Raji (cell line): ENCODE data around the gene EXOSC10.

Experiments used
- POLR2A ChIP-seq: IDR thresholded peaks from 2 replicates; pipeline ENCODE4 v1.6.1; 2011; ENCODE audit warnings: low read depth, low read length, control low read depth; ENCODE audit not compliant: insufficient read depth

EXOSC10 gene

DNA sequence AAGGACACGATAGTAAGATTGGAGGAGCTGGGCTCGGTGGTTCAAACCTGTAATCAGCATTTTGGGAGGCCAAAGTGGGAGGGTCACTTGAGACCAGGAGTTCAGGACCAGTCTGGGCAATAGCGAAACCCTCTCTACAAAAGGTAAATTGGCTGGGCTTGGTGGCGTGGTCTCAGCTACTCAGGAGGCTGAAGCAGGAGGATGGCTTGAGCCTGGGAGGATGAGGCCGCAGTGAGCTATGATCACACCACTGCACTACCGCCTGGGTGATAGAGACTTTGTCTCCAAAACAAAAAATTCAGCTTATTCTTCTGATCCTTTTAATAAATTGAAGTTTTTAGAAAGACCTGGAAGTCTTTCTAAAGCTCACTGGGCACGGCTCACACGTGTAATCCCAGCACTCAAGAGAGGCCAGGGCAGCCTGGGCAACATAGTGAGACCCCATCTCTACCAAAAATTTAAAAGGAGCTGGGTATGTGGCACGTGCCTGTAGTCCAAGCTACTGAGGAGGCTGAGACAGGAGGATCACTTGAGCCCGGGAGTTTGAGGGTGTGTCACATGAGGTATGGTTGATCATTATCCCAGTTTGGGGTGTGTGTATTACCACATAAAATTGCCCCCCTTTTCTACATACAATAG, 67.9 kb downstream of the EXOSC10 start:
- TF ChIP-seq POLR2A = no peak

DNA sequence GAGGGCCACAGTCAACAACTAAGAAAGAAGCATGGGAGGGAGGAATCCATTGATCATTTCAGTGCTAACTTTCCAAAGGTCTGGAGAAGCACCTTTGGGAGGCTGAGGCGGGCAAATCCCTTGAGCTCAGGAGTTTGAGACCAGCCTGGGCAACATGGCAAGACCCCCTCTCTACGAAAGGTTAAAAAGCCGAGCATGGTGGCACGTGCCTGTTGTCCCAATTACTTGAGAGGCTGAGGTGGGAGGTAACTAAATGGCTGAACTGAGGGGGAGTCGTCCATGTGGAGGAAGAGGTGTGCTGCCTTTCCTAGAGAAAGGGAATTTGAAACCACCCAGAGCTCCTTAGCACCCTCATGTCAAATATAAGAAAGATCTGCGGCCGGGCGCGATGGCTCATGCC, 68.8 kb downstream of the EXOSC10 start:
- TF ChIP-seq POLR2A = no peak

DNA sequence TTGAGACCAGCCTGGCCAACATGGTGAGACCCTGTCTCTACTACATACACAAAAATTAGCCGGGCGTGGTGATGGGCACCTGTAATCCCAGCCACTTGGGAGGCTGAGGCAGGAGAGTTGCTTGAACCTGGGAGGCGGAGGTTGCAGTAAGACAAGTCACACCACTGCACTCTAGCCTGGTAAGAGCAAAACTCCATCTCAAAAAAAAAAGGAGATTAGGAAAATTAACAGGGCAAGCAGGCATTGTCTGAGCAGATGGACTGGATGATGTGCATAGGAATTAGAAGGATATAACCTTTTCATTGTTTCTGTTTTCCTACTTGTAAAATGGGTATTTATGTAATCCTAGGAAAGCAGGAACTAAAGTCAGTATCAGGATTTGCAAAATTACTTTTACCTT, 71.7 kb downstream of the EXOSC10 start:
- no peak for TF ChIP-seq POLR2A

DNA sequence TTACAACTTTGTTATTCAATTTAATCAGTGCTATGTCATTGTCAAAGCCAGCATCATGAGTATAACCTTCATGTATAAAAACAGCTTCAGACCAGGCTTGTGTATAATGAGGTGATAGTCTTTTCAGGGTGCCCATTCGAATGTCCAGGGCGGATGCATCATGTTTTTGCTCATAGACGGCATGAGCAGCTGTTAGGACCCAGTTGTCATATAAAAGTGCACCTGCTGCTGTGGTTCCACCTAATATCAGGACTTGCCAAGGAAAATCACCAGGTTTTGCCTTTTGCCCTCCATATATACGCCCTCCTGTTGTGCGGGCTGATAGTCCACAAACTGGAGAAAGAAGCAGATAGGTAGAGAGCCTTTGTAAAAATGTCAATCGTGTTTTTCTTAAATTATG, 72.4 kb downstream of the EXOSC10 start:
- TF ChIP-seq POLR2A = no peak

DNA sequence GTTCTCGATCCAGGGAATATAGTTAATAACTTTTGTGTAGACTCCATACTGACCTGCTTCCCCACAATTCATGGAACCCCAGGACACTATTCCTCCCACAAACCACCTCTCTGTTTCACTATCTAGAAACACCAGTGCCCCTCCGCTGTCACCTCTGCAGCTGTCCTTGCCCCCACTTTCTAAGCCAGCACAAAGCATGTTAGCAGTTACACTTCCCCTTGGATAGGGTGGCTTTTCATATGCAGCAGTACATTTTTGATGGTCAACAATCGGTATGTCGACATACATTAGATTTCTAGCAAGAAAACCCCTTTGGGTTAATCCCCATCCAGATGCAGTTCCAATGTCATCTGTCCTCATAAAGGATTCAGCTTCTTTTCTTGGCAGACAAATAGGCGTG, 72.8 kb downstream of the EXOSC10 start:
- TF ChIP-seq POLR2A = no peak

DNA sequence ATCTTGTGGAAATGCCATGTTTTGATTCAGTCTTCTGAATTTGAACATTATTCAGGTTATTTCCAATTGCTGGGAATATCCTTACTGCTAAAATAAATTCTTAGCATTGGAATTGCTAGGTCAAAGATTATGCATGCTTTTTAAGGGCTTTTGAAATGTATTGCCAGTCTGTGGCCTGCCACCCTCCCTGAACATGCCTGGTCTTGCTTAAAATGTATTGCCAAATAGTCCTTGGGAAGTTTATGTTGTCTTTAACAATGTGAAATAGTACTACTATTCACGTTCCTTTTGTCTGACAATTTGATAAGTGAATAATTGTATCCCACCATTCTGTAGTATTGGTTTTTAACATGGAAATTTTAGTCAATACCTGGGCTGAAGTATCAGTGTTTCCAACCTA, 73.6 kb downstream of the EXOSC10 start:
- TF ChIP-seq POLR2A = no peak

DNA sequence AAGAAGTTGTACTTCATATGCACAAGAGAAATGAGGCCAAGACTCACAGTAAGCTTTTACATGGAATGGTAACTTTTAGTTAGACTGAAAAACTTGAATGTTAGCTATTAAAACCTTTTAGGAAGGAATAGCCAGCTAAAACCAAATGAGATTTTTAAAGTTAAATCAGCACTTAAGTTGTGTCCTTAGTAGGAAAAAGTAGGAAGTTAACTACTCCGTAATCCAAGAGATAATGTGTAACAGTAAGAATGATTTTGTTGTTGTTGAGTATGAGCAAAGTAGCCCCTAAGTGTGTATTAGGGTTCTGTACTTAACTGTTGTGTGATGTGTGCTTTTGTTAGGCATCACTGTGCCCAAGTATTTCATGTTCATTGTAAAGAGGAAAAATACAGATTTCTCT, 74.1 kb downstream of the EXOSC10 start:
- no peak for TF ChIP-seq POLR2A

DNA sequence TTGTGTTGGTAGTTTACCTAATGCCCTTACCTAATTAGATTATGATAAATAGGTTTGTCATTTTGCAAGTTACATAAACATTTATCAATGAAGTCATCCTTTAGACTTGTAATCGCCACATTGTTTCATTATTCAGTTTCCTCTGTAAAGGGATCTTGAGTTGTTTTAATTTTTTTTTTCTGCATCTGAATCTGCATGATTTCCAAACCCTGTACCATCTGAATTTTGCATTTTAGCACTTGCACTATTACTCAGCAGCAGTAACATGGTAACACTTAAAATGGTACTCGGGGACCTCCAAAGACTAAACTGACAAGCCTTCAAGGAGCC, 74.8 kb downstream of the EXOSC10 start:
- TF ChIP-seq POLR2A = no peak

DNA sequence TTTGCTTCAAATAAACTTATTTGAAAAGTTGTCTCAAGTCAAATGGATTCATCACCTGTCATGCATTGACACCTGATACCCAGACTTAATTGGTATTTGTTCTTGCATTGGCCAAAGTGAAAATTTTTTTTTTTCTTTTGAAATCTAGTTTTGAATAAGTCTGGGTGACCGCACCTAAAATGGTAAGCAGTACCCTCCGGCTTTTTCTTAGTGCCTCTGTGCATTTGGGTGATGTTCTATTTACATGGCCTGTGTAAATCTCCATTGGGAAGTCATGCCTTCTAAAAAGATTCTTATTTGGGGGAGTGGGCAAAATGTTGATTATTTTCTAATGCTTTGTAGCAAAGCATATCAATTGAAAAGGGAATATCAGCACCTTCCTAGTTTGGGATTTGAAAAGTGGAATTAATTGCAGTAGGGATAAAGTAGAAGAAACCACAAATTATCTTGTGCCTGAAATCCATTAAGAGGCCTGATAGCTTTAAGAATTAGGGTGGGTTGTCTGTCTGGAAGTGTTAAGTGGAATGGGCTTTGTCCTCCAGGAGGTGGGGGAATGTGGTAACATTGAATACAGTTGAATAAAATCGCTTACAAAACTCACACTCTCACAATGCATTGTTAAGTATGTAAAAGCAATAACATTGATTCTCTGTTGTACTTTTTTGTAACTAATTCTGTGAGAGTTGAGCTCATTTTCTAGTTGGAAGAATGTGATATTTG, 75.4 kb downstream of the EXOSC10 start:
- TF ChIP-seq POLR2A = no peak

DNA sequence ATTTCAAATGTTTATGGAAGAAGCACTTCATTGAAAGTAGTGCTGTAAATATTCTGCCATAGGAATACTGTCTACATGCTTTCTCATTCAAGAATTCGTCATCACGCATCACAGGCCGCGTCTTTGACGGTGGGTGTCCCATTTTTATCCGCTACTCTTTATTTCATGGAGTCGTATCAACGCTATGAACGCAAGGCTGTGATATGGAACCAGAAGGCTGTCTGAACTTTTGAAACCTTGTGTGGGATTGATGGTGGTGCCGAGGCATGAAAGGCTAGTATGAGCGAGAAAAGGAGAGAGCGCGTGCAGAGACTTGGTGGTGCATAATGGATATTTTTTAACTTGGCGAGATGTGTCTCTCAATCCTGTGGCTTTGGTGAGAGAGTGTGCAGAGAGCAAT, 76.5 kb downstream of the EXOSC10 start:
- no peak for TF ChIP-seq POLR2A

DNA sequence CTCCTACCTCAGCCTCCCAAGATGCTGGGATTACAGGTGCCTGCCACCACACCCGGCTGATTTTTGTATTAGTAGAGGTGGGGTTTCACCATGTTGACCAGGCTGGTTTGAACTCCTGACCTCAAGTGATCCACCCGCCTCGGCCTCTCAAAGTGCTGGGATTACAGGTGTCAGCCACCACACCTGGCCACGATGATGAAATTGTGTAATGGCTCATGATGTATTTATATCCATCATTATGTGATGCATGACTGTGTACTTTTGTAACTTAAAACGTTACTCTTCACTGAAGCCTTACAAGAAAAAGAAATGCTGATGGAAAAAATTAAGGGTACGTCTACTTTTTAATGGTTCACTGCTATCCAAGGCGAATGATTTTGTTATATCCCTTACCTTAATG, 79.7 kb downstream of the EXOSC10 start:
- no peak for TF ChIP-seq POLR2A
